Embryonic facial prominence (tissue), 1 donor: Measurements from ENCODE around the gene HDDC2.

Experiments
- DNase-seq: peaks from one replicate; pipeline ENCODE4 v3.0.0-alpha.2; 2016; ENCODE audit errors: extremely low spot score

HDDC2 gene

DNA sequence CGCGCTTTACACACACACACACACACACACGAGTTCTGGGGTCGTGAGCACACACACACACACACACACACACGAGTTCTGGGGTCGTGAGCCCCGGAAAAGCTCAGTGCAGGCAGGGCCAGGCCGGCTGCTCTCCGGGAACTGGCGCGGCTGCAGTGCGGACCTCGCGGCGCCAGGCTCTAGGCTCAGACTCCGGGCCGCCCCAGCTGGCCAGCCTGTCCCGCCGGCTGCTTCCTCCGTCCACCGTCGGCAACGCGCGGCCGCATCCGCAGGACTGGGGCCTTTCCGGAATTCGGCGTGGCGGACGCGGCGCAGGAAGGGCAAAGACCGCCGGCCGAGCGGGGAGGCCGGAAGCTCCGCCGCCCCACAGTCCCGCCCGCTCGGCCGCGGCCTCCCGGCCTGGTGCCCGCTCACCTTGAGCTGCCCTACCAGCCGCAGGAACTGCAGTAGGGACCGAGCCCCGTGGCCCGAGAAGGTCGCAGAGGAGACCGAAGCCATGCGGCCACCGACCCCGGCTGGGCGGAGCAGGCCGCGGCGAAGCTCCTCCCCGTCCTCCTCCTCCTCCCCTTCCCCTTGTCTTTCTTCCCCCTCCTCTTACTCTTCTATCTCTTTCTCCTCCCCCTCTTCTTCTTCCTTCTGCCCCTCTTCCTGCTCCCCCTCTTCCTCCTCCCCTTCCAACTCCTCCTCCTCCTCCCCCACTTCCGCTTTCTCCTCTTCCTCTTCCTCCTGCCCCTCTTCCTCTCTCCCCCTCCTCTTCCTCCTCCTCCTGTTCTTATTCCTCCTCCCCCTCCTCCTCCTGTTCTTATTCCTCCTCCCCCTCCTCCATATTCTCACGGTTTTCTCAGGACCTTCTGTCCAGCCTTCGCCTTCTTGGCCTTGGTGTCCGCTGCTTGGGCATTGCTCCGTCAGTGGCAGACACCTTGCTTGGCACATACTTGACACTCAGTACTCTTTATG is at the start of gene HDDC2:
TSS of gene HDDC2 (minus strand) at position 533 of the 957 bp plus-strand sequence. CDS start at position 498, 35 bp downstream.
- no peak for DNase-seq

DNA sequence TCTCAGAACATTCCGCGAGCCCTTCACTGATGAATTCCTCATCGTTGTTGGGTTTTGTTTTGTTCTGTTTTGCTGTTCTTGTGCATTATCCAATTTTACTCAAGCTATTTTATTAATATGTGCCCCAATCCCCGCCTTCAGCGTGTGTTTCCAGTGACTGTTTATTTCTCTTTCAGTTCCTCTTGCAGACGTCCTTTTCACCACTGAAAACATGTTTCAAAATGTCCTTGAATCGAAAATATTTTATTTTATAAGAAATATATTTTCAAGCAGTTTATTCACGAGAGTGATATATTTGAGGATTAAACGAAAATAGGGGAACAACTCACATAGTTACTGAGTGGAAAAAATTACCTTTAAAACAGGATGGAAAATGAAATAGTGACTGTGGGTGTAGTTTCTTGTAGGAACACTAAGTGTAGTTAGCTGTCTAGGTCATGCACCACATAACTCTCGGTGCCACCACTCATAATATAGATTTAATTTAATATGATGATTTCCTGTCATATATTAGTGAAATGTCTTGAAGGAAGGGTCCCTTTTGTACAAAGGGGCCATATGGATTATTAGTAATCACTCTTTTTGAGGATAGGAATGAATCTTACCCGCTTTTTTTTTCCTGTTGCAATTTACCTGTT is 45.3 kb upstream of the HDDC2 start:
- no peak for DNase-seq

DNA sequence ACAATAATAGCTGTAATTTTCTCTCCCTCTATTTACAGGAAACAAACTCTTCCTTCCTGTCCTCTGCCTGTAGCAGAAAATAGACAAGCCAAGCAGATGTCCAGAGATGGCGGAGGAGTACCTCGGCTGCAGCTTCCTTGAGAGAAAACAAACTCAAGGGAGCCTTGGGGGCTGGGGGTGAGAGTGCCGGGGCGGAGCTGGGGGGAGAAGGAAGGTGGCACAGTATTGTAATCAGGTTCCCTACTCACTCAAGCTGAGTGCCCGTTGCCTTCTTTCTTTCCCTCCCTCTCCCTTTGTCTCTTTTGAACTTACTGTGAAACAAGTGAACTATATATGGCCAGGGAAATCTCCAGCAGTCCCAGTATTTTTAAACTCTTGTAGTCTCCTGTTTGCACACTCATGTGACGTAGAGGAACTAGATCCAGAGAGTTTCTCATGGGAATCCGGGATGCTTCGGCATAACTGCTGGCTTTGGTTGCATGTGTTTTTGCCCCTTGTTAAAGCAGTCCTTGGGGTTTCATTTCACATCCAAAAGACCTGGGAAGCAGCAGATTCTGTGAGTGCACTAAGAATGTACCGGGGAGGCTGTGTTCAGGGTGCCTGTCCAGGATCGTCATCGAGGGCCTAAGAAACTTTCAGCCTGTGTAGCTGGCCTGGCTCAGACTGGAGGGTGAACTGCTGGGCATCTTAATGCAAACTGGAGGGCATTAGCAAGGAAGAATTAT is 44.6 kb upstream of the HDDC2 start:
- no peak for DNase-seq

GRCh38 chr6:125341460-125341859 is 39.7 kb upstream of the HDDC2 start:
- DNase-seq: no peak

DNA sequence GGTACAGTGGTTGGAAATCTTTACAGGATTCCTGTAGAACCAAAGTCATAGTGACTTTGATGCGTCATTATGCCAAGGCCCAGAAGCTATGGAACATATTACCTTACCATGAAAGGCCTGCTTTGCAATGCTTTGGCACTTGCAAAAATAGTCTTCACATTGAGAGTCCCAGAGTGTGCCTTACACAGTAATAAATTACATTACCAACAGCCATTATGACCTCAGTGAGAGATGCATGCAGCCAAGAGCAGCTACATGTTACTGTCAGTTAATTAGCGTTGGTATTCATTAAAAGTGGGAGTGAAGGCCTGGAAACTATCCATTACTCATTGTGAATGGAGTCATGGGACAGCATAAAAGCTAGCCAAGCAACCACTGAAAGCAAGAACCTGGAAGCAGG is 39.2 kb upstream of the HDDC2 start:
- DNase-seq: no peak

DNA sequence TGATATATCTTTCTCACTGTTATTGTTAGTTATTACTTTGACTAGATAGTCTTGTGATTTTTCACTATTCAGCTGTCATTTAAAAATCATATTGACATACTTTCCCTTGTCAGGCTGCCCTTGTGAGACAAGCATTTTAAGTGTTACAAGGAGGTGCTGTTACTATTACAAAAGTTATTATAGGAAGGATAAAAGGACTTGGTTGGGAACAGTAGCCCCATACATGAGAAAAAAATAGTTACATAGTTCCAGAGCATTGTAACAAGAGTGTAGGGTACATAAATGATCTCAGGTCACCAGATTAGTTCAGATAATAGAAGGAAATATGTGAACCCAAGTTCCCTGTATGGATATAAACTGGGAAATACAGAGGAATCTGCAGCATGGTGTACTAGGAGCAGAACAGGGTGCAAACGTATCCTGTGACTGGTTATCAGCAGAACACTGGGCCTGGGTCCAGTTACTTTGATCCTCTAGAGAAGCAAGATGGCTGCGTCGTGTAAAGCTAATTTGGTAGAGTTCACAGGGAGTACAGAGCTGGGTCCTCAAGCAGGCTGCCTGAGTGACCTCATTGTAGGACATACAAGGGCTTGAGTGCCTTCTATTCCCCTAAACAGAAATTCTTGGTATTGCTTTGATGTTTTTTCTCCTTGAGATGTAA is 38.5 kb upstream of the HDDC2 start:
- DNase-seq: no peak

GRCh38 chr6:125339653-125340052 is 37.9 kb upstream of the HDDC2 start:
- no peak for DNase-seq

- DNase-seq: no peak
Measured at GRCh38 chr6:125338381-125338780, 36.6 kb upstream of the HDDC2 start.

DNA sequence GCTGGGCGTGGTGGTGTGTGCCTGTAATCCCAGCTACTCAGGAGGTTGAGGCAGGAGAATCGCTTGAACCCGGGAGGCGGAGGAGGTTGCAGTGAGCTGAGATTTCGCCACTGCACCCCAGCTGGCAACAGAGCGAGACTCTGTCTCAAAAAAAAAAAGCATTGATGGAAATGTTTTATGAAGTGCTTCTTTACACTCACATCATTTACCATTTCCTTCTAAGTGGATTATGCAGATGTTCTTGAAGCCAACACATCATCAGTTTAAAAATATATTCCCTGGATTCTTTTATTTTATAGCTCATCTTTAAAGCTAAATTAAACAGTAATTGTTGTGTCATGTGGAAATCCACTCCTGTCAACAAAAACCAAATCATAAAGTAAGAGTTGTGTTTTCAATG is 35.9 kb upstream of the HDDC2 start:
- DNase-seq: no peak

DNA sequence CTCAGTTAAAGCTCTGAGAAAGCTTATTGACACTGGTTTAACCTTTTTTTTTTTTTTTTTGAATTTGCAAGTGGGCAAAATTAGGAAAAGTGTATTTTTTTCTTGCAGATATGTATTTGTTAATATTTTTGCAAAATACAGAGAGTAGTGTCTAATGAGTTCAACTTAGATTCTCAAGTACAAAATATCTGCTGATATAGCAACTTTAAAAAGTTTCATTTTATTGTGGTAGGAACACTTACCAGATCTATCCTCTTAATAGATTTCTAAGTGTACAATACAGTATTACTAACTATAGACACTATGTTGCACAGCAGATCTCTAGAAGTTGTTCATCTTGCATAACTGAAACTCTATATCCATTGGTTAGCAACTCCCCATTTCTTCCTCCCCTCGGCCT is 30.9 kb upstream of the HDDC2 start:
- no peak for DNase-seq

DNA sequence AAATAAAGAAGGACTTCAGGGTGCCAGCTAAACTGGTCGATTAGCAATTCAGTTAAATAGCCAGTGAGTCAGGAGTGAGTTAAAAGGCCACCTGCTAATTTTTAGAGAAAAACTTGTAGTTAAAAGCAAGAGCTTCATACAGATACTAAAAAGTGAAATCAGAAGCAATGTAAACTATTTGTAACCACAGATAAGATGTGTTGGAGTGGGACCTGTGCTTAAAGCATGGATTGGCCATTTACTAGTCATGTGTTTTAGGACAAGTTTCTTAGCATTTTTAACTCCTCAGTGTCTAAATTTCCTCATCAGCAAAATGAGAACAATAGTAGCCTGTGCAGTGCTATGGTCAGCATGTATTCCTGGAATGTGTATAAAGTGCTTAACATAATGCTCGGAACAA is 23.8 kb upstream of the HDDC2 start:
- DNase-seq: no peak

- no peak for DNase-seq
Measured at GRCh38 chr6:125323376-125323775, 21.6 kb upstream of the HDDC2 start.

DNA sequence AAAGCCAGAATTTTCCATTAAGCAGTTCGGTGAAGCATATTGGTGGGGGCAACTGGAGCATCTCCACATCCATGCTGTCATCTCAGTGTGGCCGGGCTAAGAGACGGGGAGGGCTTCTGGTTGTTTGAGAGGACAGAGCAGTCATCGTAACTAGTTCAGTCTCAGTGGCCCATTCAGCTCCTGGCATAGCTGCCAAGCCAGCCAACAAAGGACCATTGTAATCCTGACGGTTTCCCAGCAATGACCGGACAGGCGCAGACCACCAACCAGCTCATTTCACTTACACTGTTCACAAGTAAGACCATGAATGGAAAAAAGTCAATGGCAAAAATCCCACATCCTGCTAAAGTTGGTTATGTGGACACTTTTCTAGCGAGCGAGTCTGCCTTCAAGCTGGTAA is 14.9 kb upstream of the HDDC2 start:
- DNase-seq: no peak

DNA sequence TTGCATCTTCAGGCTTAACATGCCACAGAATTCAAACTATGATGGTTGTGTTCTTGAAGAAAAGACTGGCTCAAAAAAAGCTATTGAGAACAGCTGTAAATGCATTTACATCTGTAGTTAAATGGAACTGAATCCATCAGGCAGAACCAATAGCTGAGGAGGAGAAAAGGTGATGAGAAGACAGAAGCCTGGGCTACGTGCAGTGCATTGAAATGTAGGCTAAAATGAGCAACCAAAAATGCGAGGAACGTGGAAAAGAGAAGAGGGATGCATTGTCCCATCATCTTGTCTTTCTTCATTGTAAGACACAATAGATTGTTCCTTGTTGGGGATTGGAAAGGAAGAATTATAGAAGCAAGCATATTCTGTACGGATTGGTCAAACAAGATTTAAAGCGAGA is 13.8 kb upstream of the HDDC2 start:
- DNase-seq: no peak

DNA sequence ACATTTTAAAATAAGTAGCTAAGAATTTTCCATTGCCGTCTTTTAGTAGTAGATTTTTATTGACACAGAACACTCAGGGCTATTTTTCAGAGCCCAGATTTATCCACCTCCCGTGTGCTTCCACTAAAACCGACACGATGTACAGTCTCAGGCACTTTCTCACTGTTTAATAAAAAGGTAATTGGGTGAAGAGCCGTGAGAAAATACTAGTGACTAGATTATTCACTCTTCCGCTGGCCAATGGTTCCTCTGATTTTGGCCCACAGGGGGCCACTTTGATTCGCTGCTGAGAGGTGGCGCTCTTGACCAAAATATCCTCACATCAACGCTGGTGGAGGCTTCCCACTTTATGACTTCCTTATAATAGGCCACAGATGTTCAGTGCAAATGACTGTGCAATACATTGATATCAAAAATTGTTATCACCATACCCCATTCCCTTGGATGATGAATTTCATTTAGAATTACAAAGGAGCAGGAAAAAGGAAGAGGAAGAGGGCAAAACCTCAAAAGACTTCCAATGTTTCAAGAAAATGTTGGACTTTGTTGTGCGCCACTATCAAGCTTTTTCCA is 12.3 kb upstream of the HDDC2 start:
- DNase-seq: peak; percentile 66

- no peak for DNase-seq
Measured at GRCh38 chr6:125312950-125313349, 11.2 kb upstream of the HDDC2 start.

- DNase-seq: no peak
Measured at GRCh38 chr6:125312478-125312877, 10.7 kb upstream of the HDDC2 start.

DNA sequence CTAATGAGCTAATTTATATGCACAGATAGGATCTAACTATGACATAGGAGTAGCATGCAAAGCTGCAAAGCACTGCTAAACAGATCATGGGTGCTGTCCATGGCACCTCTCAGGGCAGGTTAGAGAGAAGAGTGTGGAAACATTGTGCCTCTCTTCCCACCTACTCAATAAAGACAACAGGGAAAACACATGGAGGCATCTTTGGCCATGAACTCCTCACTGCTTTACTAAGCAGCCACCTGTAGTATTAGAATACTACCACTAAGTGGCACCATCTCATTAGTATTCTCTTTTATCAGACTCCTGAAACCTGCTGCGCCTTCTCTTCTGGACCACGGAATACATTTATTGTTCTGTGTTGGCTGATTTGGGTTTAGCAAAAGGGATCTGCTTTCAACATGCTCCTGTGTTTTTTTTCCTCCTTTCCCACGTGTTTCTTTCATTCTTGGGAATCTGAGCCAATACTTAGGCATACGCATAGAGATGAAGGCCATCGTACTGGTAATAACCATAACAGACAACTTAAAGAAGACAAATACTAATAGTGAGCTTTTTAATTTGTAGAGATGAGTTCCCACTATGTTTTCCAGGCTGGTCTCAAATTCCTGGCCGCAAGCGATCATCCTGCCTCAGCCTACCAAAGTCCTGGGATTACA is 9.4 kb upstream of the HDDC2 start:
- peak; percentile 65 for DNase-seq

GRCh38 chr6:125307964-125308615 is 6.3 kb upstream of the HDDC2 start:
- DNase-seq: no peak

GRCh38 chr6:125307150-125307838 is 5.5 kb upstream of the HDDC2 start:
- DNase-seq: no peak
